ENCODE measurements around the gene MAFB.

DNA sequence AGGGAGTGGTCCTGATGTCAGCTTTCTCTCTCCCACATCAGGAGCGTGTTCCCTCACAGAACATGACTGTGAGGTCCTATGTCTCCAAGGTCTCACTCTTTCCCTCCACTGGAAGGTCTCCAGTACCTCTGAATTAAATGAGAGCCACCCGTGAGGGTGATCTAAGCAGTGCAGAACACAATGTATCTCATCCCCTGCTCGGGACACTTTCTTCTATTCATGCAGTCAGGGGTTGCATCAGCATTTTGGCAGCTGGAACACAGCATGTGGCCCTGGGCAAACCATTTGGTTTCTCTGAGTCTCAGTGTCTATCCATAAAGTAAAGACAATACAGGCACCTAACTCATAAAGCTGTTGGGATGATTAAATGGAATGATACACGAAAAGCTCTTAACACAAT lies 34.2 kb downstream of the MAFB start:
- TF ChIP-seq, protein P1, sequence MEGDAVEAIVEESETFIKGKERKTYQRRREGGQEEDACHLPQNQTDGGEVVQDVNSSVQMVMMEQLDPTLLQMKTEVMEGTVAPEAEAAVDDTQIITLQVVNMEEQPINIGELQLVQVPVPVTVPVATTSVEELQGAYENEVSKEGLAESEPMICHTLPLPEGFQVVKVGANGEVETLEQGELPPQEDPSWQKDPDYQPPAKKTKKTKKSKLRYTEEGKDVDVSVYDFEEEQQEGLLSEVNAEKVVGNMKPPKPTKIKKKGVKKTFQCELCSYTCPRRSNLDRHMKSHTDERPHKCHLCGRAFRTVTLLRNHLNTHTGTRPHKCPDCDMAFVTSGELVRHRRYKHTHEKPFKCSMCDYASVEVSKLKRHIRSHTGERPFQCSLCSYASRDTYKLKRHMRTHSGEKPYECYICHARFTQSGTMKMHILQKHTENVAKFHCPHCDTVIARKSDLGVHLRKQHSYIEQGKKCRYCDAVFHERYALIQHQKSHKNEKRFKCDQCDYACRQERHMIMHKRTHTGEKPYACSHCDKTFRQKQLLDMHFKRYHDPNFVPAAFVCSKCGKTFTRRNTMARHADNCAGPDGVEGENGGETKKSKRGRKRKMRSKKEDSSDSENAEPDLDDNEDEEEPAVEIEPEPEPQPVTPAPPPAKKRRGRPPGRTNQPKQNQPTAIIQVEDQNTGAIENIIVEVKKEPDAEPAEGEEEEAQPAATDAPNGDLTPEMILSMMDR (IDR thresholded peaks at IDR 0.05), result no peak
- TF ChIP-seq ZFX (IDR thresholded peaks at IDR 0.05; ENCODE audit: borderline replicate concordance), result no peak
